Measurements from ENCODE around the gene PCBP3. TPM values are rescaled to one million over a fixed set of nuclear protein-coding genes. Genes with fewer than 3 reads are reported as not detected.
A peak's percentile ranks its signal among the peaks of the same experiment; 100 is the strongest.

Gene PCBP3
- total RNA-seq, 1 donor from 2014 or later, result 2.5 TPM

DNA sequence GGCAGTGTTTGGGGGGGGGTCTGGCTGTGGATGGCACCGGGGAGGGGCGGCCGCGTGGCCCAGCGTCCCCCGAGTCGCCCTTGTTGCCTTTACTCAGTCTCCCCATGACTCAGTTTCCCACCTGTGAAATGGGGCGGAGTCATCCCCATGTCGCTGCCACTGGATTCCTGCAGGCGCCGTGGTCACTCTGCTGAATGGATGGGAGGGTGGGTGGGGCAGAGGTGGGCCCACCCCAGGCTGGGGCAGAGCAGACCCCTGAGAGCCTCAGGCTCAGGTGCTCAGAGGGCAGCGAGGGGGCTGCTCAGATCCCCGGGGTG lies 340.1 kb downstream of the PCBP3 start:
- no peak overlapping the region for H3K27ac Mint-ChIP-seq (ENCODE audit: unreplicated experiment)
- no peak for DNase-seq (ENCODE audit: low spot score)
- H3K9me3 Mint-ChIP-seq (ENCODE audit: unreplicated experiment), result no peaks in the 10 kb centered on the region
- TF ChIP-seq, protein P1, sequence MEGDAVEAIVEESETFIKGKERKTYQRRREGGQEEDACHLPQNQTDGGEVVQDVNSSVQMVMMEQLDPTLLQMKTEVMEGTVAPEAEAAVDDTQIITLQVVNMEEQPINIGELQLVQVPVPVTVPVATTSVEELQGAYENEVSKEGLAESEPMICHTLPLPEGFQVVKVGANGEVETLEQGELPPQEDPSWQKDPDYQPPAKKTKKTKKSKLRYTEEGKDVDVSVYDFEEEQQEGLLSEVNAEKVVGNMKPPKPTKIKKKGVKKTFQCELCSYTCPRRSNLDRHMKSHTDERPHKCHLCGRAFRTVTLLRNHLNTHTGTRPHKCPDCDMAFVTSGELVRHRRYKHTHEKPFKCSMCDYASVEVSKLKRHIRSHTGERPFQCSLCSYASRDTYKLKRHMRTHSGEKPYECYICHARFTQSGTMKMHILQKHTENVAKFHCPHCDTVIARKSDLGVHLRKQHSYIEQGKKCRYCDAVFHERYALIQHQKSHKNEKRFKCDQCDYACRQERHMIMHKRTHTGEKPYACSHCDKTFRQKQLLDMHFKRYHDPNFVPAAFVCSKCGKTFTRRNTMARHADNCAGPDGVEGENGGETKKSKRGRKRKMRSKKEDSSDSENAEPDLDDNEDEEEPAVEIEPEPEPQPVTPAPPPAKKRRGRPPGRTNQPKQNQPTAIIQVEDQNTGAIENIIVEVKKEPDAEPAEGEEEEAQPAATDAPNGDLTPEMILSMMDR (IDR thresholded peaks at IDR 0.05; ENCODE audit: unreplicated experiment), result no peak
- H3K4me1 Mint-ChIP-seq (ENCODE audit: unreplicated experiment), result peaks cover 4% of the 10 kb centered on the region
- H3K27me3 Mint-ChIP-seq (ENCODE audit: unreplicated experiment), result peaks cover 12% of the 10 kb centered on the region
- no peak overlapping the region for H3K4me3 Mint-ChIP-seq (ENCODE audit: unreplicated experiment)
- peaks cover 11% of the 10 kb centered on the region for H3K36me3 Mint-ChIP-seq (ENCODE audit: low read depth, unreplicated experiment)

DNA sequence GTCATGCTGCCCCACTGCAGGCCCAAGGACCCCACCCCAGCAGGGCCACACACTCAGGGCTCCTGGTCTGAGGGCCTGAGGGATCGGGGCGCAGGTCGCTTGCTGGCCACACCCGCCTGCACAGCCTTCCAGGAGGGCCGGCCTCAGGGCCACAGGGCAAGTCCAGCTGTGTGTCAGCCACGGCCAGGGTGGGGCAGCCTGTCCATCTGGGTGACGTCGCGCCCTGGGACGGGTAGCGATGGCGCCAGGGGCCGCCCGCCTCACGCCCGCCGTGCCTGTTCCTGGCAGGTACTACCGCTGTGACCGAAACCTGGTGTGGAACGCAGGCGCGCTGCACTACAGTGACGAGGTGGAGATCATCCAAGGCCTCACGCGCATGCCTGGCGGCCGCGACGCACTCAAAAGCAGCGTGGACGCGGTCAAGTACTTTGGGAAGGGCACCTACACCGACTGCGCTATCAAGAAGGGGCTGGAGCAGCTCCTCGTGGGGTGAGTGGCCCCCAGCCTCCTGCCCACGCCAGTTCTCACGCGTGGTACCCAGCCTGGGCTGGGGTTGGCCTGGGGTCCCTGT lies 340.5 kb downstream of the PCBP3 start:
- DNase-seq (ENCODE audit: low spot score), result peak; percentile 6
- H3K9me3 Mint-ChIP-seq (ENCODE audit: unreplicated experiment), result no peaks in the 10 kb centered on the region
- no peak overlapping the region for H3K4me3 Mint-ChIP-seq (ENCODE audit: unreplicated experiment)
- H3K27me3 Mint-ChIP-seq (ENCODE audit: unreplicated experiment), result peaks cover 12% of the 10 kb centered on the region
- H3K36me3 Mint-ChIP-seq (ENCODE audit: low read depth, unreplicated experiment), result peaks cover 11% of the 10 kb centered on the region
- H3K27ac Mint-ChIP-seq (ENCODE audit: unreplicated experiment), result no peak overlapping the region
- H3K4me1 Mint-ChIP-seq (ENCODE audit: unreplicated experiment), result peaks cover 4% of the 10 kb centered on the region
- TF ChIP-seq, protein P1 (IDR thresholded peaks at IDR 0.05; ENCODE audit: unreplicated experiment), result no peak

DNA sequence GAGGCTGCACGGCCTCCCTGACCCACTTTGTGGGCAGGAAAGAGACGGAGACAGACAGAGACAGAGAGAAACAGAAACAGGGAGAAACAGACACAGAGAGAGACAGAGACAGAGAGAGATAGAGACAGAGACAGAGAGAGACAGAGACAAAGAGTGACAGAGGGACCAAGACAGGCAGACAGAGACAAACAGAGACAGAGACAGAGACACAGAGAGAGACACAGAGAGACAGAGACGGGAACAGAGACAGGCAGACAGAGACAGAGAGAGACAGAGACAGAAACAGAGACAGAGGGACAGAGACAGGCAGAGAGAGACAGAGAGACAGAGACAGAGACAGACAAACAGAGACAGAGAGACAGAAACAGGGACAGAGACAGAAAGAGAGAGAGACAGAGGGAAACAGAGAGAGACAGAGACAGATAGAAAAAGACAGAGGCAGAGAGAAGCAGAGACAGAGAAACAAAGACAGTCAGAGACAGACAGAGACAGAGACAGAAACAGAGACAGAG lies 341.1 kb downstream of the PCBP3 start:
- peak overlapping the region; percentile 58 for H3K27ac Mint-ChIP-seq (ENCODE audit: unreplicated experiment)
- no peaks in the 10 kb centered on the region for H3K9me3 Mint-ChIP-seq (ENCODE audit: unreplicated experiment)
- H3K4me3 Mint-ChIP-seq (ENCODE audit: unreplicated experiment), result peak overlapping the region; percentile 76
- TF ChIP-seq, protein P1 (IDR thresholded peaks at IDR 0.05; ENCODE audit: unreplicated experiment), result no peak
- H3K27me3 Mint-ChIP-seq (ENCODE audit: unreplicated experiment), result peaks cover 9% of the 10 kb centered on the region
- peaks cover 11% of the 10 kb centered on the region for H3K36me3 Mint-ChIP-seq (ENCODE audit: low read depth, unreplicated experiment)
- H3K4me1 Mint-ChIP-seq (ENCODE audit: unreplicated experiment), result peaks cover under 1% of the 10 kb centered on the region
- DNase-seq (ENCODE audit: low spot score), result no peak

DNA sequence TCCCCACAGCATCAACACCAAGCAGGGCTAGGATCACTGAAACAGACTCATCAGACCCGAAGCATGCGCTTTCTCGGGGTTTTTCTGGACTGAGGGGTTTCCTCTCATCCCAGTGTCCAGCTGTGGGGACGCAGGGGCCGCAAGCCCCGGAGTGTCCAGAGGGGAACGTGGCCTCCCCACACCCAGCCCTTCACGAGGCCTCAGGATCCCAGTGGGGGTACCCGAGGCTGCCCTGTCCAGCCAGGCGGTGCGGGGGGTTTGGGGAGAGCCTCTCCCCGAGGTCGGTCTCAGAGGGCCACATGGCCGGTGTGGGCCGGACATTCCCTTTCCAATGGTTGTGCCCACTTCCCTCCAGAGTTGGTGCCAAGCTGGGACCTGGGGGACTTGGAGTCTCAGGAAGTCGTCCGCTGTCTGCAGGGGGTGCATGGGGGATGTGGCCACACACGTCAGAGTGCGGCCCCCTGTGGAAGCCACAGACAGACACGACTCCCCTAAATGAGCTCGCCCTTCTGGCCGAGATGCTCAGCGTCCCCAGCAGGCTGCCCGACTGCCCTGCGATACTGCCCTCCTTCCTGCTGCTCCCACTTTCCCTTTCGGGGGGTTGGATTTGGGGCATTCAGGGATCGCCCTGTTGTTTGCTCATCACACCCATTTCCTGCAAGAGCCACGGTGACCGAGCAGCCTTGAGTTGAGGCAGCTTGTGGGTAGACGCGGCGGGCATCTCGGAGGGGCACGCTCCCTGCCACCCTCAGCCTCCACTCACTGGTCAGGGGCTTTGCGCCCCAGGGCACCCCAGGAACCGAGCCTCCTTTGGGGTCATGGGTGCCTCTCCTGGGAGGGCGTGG lies 342.2 kb downstream of the PCBP3 start:
- peaks cover 11% of the 10 kb centered on the region for H3K36me3 Mint-ChIP-seq (ENCODE audit: low read depth, unreplicated experiment)
- no peaks in the 10 kb centered on the region for H3K9me3 Mint-ChIP-seq (ENCODE audit: unreplicated experiment)
- H3K4me3 Mint-ChIP-seq (ENCODE audit: unreplicated experiment), result peak overlapping the region; percentile 76
- no peaks in the 10 kb centered on the region for H3K4me1 Mint-ChIP-seq (ENCODE audit: unreplicated experiment)
- peaks cover 9% of the 10 kb centered on the region for H3K27me3 Mint-ChIP-seq (ENCODE audit: unreplicated experiment)
- TF ChIP-seq, protein P1 (IDR thresholded peaks at IDR 0.05; ENCODE audit: unreplicated experiment), result no peak
- DNase-seq (ENCODE audit: low spot score), result peak; percentile 3
- H3K27ac Mint-ChIP-seq (ENCODE audit: unreplicated experiment), result no peak overlapping the region
